ENCODE data around the gene GPBAR1.

DNA sequence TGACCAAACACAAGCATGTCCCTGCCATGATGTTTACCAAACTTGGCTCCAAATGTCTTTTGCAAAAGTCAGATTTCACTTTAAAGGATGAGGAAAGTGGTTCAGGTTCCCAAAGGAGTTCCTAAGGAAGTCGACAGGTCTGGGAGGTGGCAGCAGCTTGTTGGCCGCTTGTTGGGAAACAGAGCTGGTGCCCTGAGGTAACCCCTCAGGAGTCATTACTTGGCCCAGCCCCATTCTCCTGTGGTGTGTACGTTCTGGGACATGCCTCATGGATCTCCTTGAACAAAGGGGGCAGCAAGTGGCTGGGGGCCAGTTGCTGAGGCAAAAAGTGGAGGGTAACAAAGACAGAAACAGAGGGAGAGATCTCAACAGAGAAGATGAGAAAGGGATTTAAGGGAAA lies 20.6 kb downstream of the GPBAR1 start:
- TF ChIP-seq, protein P1, sequence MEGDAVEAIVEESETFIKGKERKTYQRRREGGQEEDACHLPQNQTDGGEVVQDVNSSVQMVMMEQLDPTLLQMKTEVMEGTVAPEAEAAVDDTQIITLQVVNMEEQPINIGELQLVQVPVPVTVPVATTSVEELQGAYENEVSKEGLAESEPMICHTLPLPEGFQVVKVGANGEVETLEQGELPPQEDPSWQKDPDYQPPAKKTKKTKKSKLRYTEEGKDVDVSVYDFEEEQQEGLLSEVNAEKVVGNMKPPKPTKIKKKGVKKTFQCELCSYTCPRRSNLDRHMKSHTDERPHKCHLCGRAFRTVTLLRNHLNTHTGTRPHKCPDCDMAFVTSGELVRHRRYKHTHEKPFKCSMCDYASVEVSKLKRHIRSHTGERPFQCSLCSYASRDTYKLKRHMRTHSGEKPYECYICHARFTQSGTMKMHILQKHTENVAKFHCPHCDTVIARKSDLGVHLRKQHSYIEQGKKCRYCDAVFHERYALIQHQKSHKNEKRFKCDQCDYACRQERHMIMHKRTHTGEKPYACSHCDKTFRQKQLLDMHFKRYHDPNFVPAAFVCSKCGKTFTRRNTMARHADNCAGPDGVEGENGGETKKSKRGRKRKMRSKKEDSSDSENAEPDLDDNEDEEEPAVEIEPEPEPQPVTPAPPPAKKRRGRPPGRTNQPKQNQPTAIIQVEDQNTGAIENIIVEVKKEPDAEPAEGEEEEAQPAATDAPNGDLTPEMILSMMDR (IDR thresholded peaks at IDR 0.05): no peak
- TF ChIP-seq POLR2A (IDR thresholded peaks at IDR 0.05): peak in 1 of 2 donors; percentile 15

Data from thyroid gland (tissue), 4 donors.